Ishikawa (cell line): ENCODE data around the gene SIRT5.

Experiments used
- EGR1 ChIP-seq: IDR thresholded peaks from 2 replicates; pipeline ENCODE4 v1.6.1; 2012
- EP300 ChIP-seq: IDR thresholded peaks from 2 replicates; pipeline ENCODE4 v1.6.1; 2012; ENCODE audit warnings: borderline replicate concordance
- MAX ChIP-seq: IDR thresholded peaks from 2 replicates; pipeline ENCODE4 v1.6.1; 2012
- RAD21 ChIP-seq: IDR thresholded peaks from 2 replicates; pipeline ENCODE4 v1.6.1; 2012; ENCODE audit warnings: low read depth
- REST ChIP-seq: IDR thresholded peaks from 2 replicates; pipeline ENCODE4 v1.6.1; 2012; ENCODE audit warnings: low read depth, mild to moderate bottlenecking
- YY1 ChIP-seq: IDR thresholded peaks from 2 replicates; pipeline ENCODE4 v1.6.1; 2012; ENCODE audit warnings: low read depth

DNA sequence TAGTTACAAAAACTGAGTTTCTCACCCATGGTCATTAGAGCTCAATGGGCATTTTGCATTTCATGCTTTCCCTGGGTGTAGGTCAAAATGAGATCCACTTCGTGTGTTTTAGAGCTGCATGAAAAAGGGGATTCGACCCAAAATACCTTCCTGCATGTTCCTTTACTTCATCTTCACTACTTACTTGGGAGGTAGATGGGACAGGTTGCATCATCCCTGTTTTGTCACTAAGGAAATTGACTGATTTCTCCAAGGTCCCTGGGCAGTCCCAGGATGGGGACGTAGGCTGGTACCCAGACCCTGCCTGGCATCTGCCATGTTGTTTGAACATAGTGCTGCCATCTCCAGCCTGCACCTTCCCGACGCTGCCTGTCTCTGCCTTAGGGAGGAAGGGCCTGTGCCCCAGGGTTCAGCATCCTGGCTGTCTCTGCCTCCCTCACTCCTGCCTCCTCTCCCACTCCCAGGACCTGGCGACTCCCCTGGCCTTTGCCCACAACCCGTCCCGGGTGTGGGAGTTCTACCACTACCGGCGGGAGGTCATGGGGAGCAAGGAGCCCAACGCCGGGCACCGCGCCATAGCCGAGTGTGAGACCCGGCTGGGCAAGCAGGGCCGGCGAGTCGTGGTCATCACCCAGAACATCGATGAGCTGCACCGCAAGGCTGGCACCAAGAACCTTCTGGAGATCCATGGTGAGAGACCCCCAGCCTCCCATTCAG, 17.0 kb downstream of the SIRT5 start:
- no peak for TF ChIP-seq RAD21
- TF ChIP-seq EP300, result no peak
- TF ChIP-seq MAX, result no peak
- TF ChIP-seq REST, result no peak
- no peak for TF ChIP-seq YY1
- TF ChIP-seq EGR1, result no peak
